ENCODE data around the gene KRTAP4-11. TPM values are rescaled to one million over a fixed set of nuclear protein-coding genes. Genes with fewer than 3 reads are reported as not detected.
A peak's percentile ranks its signal among the peaks of the same experiment; 100 is the strongest.
"Not testable (repeated sequence)": the region's sequence is repeated elsewhere in the genome, so short reads cannot be mapped to it uniquely, and the experiment has no call there.

KRTAP4-11 gene
- total and polyA plus RNA-seq, 5 experiments from 2014 or later: not detected

DNA sequence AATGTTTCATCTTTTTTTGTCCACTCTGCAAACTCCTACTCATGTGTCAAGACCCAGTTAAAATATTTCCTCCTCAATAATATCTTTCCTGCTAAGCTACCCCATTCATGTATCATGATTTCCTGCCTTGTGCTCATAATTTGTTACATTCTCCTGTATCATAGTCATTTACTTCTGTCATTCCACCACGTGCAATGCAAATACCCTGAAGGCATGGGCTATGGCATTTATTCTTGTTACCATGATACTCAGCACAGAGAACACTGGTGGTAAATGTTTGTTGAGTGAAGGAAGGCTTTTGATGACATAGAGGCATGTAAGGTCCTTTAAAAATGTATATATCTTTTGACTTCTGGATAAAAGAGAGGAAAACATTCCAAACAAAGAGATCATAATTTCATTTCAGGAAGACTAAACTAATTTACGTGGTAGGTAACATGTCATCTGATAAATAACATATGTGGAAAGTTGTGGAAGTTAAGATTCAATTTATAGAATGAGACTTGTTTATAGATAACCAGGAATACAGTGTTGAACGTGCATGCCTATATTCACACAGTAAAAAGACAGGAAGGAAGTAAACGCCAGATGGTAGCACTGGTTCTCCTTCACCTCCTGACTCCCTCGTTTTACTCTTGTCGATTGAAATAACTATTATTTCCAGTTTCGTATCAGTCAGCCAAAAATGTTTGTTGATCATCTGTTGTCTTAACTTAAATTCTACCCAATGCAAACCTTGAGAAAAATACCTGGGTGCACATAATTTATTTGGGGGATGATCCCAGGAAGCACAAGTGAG, 18.3 kb downstream of the KRTAP4-11 start:
- Mint-ChIP-seq H3K4me3 (peak overlapping the region in 5 of 10 donors; percentile 8 to 56 (median 32)), H3K27ac (peak overlapping the region in 2 of 10 donors; percentile 11 to 24), H3K4me1 (peaks cover 6 to 20% (median 12%) of the 10 kb centered on the region in 4 donors), H3K27me3 (peaks cover 6 to 14% (median 8%) of the 10 kb centered on the region in 5 donors)
- POLR2A ChIA-PET, H3K36me3 Mint-ChIP-seq, DNase-seq, H3K9me3 Mint-ChIP-seq: not testable (repeated sequence)
- ATAC-seq: peak; percentile 52 to 62

DNA sequence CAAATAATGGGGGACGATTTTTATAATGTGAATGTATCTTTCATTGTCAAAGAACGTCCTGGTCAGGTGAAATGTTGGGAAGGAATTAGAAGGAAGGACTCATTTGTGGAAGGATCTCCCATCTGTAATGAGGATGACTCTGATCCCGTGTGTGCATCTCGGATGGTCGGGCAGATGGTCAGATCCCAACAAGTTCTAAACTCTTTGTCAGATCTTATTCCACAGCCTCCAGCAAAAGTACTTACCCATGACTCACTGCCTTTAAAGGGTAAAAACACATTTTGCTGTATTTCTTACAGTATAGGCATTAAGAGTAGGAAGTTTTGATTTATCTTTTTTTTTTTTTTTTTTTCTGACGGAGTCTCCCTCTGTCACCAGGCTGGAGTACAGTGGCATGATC, 19.7 kb downstream of the KRTAP4-11 start:
- Mint-ChIP-seq H3K27ac (no peak overlapping the region), H3K27me3 (peaks cover 6 to 14% (median 8%) of the 10 kb centered on the region in 5 donors), H3K4me3 (no peak overlapping the region), H3K36me3 (no peaks in the 10 kb centered on the region), H3K4me1 (peaks cover 6 to 20% (median 12%) of the 10 kb centered on the region in 4 donors), H3K9me3 (no peaks in the 10 kb centered on the region)
- POLR2A ChIA-PET: no interaction called here
- DNase-seq (no peak), ATAC-seq (no peak)

DNA sequence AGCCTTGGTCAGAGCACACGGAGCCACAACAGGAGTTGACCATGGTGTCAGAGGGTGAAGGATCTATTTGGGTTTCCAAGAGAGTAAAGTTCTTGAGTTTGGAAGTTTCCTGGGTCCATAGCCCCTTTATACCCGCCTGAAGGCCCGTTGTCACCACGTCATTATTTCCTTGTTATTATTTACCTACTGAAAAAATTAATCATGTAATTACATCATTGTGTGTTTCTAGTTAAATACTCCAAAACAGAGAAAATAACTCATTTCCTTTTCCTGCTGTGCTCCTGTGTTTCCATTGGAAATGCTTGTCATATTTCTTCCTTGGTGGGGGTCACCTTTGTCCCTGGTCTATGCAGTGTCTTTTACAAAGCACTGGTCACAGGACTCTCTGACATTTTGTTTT, 20.1 kb downstream of the KRTAP4-11 start, which contains the start of gene KRTAP4-8:
Gene KRTAP4-8, minus strand, starts transcription at position 101 of the 400 bp plus-strand sequence. Its CDS starts 58 bp downstream, at position 43.
- Mint-ChIP-seq H3K4me3 (no peak within 1 kb of the TSS), H3K4me1 (peaks cover 6 to 20% (median 12%) of the 10 kb centered on the region in 4 donors), H3K27ac (peak within 1 kb of the TSS in 1 of 10 donors; percentile 47), H3K9me3 (peaks cover 0 to 2% (median 0%) of the 10 kb centered on the region in 9 donors), H3K36me3 (peaks cover 0 to 1% (median 1%) of the 10 kb centered on the region in 3 donors), H3K27me3 (peaks cover 6 to 14% (median 8%) of the 10 kb centered on the region in 5 donors)
- ATAC-seq (no peak), DNase-seq (no peak)
- POLR2A ChIA-PET: no interaction called here

DNA sequence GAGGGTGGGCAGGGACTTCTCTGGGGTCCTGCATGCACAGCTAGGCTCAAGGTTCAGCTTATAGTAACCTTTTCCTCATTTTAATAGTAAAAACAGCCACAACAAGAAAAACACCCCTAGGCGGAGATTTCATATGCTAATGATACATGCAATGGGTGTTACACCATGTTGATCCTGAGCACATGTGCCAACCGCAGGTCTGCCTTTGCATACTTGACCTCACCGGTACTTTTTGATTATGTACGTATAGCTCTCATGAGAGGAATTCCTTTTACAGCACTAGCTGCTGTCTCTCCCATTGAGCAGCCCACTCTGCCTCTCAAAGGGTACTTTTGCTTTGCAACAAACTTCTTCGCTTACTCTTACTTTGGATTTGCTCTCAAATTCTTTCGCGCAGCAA, 22.1 kb downstream of the KRTAP4-11 start:
- DNase-seq: no peak
- ATAC-seq: no peak
- H3K4me3 Mint-ChIP-seq: no peak overlapping the region
- peaks cover 6 to 17% (median 10%) of the 10 kb centered on the region in 4 donors for H3K4me1 Mint-ChIP-seq
- POLR2A ChIA-PET: no interaction called here
- peaks cover 0 to 7% (median 0%) of the 10 kb centered on the region in 9 donors for H3K9me3 Mint-ChIP-seq
- peaks cover 0 to 5% (median 3%) of the 10 kb centered on the region in 3 donors for H3K36me3 Mint-ChIP-seq
- peak overlapping the region in 1 of 10 donors; percentile 34 for H3K27ac Mint-ChIP-seq
- H3K27me3 Mint-ChIP-seq: peaks cover 6 to 14% (median 8%) of the 10 kb centered on the region in 5 donors

DNA sequence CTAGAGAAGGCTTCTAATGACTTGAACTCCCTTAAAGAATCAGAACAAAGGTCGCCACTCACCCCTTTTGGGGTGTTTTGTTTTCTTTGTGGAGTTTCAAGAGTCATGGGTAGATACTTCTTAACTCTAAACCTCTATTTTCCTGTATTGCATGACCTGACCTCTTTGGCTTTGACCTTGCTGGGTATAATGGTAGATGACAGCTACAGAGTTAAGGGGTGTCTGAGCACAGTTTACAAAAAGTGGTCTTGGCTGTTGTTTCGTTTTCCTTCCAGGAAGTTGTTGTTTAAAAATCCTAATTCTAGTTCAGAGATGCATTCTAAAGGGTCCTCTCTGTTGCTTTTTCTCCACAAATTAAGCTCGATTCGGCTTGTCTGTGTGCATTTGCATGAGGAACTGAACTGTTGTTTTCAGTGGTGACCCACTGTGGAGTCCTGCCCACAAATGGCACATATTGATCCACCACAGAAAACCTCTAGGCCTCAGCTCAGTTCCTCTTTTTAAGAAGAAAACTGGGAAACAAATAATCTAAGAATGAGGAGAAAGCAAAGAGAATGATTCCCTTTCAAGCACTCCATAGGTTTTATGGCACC, 29.3 kb downstream of the KRTAP4-11 start:
- H3K36me3 Mint-ChIP-seq, H3K27ac Mint-ChIP-seq, H3K4me3 Mint-ChIP-seq, POLR2A ChIA-PET, H3K4me1 Mint-ChIP-seq, H3K9me3 Mint-ChIP-seq, DNase-seq, ATAC-seq, H3K27me3 Mint-ChIP-seq: not testable (repeated sequence)

DNA sequence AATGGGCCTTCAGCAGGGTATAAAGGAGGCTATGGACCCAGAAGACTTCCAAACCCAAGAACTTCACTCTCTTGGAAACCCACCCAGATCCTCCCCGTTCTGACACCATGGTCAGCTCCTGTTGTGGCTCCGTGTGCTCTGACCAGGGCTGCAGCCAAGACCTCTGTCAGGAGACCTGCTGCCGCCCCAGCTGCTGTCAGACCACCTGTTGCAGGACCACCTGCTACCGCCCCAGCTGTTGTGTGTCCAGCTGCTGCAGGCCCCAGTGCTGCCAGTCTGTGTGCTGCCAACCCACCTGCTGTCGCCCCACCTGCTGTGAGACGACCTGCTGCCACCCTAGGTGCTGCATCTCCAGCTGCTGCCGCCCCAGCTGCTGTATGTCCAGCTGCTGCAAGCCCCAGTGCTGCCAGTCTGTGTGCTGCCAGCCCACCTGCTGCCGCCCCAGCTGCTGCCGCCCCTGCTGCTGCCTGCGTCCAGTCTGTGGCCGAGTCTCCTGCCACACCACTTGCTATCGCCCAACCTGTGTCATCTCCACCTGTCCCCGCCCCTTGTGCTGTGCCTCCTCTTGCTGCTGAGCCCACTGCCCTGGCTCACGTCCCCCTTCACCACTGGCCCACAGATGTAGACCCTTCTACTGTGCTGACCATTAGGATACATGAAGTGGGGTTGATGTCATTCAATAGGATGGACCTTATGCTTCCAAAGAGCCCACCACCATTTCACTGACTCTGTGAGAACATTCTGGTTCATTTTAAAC, 33.9 kb downstream of the KRTAP4-11 start, which contains the start of gene KRTAP4-7:
Gene KRTAP4-7, plus strand, starts transcription at position 51 of the 757 bp plus-strand sequence. Its CDS starts 57 bp downstream, at position 108.
- H3K27me3 Mint-ChIP-seq, H3K9me3 Mint-ChIP-seq, ATAC-seq, H3K4me1 Mint-ChIP-seq, POLR2A ChIA-PET, DNase-seq, H3K36me3 Mint-ChIP-seq, H3K27ac Mint-ChIP-seq, H3K4me3 Mint-ChIP-seq: not testable (repeated sequence)

DNA sequence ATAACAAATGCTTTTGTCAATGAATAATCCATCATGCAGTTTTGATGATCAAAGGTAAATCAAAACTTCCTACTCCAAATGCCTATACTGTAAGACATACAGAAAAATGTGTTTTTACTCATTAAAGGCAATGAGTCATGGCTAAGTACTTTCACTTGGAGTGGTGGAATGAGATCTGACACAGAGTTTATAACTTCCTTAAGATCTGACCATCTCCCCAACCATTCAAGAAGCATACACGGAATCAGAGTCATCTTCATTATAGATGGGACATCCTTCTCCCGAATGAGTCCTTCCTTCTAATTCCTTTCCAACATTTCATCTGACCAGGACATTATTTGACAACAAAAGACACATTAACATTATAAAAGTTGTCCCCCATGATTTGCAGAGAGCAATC, 34.7 kb downstream of the KRTAP4-11 start:
- DNase-seq, H3K4me1 Mint-ChIP-seq, H3K27ac Mint-ChIP-seq, H3K4me3 Mint-ChIP-seq, ATAC-seq, H3K27me3 Mint-ChIP-seq, H3K36me3 Mint-ChIP-seq, H3K9me3 Mint-ChIP-seq: not testable (repeated sequence)
- POLR2A ChIA-PET: interaction anchor here (0.6 kb wide), 1 partner anchor 405 kb away, joined by 5 read pairs; no protein-coding TSS in a partner anchor

DNA sequence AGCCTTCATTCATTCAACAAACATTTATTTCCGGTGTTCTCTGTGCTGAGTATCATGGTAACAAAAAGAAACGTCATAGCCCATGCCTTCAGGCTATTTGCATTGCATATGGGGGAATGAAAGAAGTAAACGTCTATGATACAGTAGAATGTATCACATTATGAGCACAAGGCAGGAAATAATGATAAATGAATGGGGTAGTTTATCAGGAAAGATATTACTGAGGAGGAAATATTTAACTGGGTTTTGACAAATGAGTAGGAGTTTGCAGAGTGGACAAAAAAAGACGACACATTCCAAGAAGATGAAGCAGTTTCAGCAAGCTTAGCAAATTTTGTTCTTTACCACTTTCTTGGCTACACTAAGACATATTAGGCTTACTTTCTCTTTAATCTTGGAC, 35.5 kb downstream of the KRTAP4-11 start:
- Mint-ChIP-seq H3K4me1 (no peaks in the 10 kb centered on the region), H3K27me3 (peaks cover 0 to 10% (median 6%) of the 10 kb centered on the region in 5 donors), H3K36me3 (no peaks in the 10 kb centered on the region), H3K9me3 (no peaks in the 10 kb centered on the region), H3K4me3 (no peak overlapping the region), H3K27ac (no peak overlapping the region)
- ATAC-seq: no peak
- POLR2A ChIA-PET: interaction anchor here (0.6 kb wide), 1 partner anchor 404 kb away, joined by 5 read pairs; no protein-coding TSS in a partner anchor
- DNase-seq: no peak

DNA sequence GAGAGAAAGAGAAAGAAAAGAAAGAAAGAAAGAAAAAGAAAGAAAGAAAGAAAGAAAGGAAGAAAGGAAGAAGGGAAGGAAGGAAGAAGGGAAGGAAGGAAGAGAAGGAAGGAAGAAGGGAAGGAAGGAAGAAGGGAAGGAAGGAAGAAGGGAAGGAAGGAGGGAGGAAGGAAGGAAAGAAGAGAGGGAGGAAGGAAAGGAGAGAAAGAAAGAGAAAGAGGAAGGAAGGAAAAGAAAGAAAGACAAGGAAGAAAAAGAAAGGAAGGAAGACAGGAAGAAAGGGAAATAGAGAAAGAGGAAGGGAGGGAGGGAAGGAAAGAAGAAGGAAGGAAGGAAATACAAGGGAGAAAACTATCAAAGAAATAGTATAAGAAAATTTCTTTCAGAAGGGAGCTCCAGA, 41.4 kb downstream of the KRTAP4-11 start:
- peaks cover 4 to 22% (median 15%) of the 10 kb centered on the region in 5 donors for H3K27me3 Mint-ChIP-seq
- no peaks in the 10 kb centered on the region for H3K9me3 Mint-ChIP-seq
- H3K36me3 Mint-ChIP-seq: no peaks in the 10 kb centered on the region
- POLR2A ChIA-PET: no interaction called here
- H3K27ac Mint-ChIP-seq: no peak overlapping the region
- ATAC-seq (no peak), DNase-seq (no peak)
- peaks cover 0 to 2% (median 0%) of the 10 kb centered on the region in 4 donors for H3K4me1 Mint-ChIP-seq
- H3K4me3 Mint-ChIP-seq: no peak overlapping the region

DNA sequence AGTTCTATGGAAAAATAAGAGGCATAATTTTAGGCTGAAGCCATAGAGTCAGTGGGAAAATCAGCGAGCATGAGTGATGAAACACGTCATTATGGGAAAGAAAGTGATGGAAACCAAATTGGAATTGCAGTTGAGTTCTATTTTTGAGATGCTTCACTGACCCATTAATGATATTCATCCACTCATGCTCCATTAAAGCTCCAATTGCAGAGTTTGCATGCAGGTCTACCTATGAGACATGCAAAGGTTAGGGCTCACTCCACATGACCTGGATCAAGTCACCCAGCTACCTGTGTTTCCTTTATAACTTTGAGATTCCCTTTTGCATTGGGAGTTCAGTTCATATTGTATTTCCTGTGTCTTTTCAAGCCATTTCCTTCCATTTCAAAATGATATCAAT, 44.5 kb downstream of the KRTAP4-11 start:
- POLR2A ChIA-PET: no interaction called here

DNA sequence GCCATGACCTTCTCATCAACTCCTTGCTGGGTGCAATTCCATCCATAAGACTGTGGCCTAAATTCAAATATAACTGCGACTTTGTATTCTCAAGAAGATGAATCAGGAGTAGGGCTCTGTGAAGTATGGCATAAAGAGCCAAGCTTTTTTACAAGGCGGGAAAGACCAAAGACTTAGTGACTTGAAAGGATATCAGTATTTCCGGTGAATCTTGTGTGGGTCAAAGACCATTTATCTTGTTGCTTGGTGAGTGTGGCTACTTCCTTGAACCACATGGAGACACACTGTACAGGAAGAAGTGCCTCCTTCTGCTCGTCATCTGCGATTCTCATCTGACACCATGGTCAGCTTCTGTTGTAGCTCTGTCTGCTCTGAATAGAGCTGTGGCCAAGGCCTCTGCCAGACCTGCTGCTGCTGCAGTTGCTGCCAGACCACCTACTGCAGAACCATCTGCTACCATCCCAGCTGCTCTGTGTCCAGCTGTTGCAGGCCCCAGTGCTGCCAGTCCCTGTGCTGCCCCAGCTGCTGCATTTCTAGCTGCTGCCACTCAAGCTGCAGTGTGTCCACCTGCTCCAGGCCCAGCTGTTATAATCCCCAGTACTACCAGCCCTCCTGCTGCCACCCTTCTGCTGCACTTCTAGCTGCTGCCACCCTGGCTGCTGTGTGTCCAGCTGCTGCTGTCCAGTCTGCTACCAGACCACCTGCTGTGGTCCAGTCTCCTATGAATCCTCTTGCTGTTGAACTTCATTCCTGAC, 46.4 kb downstream of the KRTAP4-11 start:
- POLR2A ChIA-PET: no interaction called here
- Mint-ChIP-seq H3K27me3 (peaks cover 4 to 19% (median 11%) of the 10 kb centered on the region in 5 donors), H3K4me3 (no peak overlapping the region), H3K27ac (no peak overlapping the region), H3K36me3 (no peaks in the 10 kb centered on the region), H3K9me3 (no peaks in the 10 kb centered on the region), H3K4me1 (peaks cover 0 to 6% (median 2%) of the 10 kb centered on the region in 4 donors)
- ATAC-seq (no peak), DNase-seq (no peak)

More for the DNA sequence above, 44.5 kb downstream of the KRTAP4-11 start:
- H3K27me3 Mint-ChIP-seq: peaks cover 4 to 22% (median 12%) of the 10 kb centered on the region in 5 donors
- no peaks in the 10 kb centered on the region for H3K9me3 Mint-ChIP-seq
- H3K4me1 Mint-ChIP-seq: peaks cover 0 to 6% (median 2%) of the 10 kb centered on the region in 4 donors
- H3K27ac Mint-ChIP-seq: no peak overlapping the region
- ATAC-seq (no peak), DNase-seq (no peak)
- H3K36me3 Mint-ChIP-seq: no peaks in the 10 kb centered on the region
- no peak overlapping the region for H3K4me3 Mint-ChIP-seq

DNA sequence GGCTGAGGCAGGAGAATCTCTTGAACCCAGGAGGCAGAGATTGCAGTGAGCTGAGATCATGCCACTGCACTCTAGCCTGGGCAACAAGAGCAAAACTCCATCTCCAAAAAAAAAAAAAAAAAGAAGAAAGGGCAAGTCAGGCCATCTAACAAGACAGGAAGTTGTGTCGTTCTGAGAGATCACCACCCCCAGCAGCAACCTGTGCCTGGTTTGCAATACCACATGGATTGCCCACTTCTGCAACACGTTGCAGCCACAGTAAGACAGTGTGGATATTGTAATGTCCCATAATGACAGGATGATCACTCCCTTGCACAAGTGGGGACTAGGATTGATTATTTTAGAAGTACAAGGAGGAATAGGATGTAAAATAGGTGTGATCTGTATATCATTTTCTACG, 49.1 kb downstream of the KRTAP4-11 start:
- ATAC-seq: no peak

More for the DNA sequence above, 49.1 kb downstream of the KRTAP4-11 start:
- Mint-ChIP-seq H3K27ac (no peak overlapping the region), H3K27me3 (peaks cover 0 to 2% (median 0%) of the 10 kb centered on the region in 5 donors), H3K4me3 (no peak overlapping the region), H3K4me1 (peaks cover 0 to 6% (median 1%) of the 10 kb centered on the region in 4 donors), H3K9me3 (no peaks in the 10 kb centered on the region), H3K36me3 (no peaks in the 10 kb centered on the region)
- DNase-seq: no peak
- POLR2A ChIA-PET: no interaction called here
